H1 (cell line): Measurements from ENCODE around the gene DOCK11.

ENCODE experiments used
- CTCF ChIP-seq, 3 experiments: IDR thresholded peaks; 1 replicate in 2 of 3; 2 replicates in 1 of 3; pipeline versions ENCODE4 v1.5.1 to v1.6.1; 2011; ENCODE audit warnings: low read length in 3 of 3, mild to moderate bottlenecking in 3 of 3, inconsistent platforms in 2 of 3, low read depth in 1 of 3, moderate library complexity in 1 of 3; ENCODE audit not compliant: insufficient read depth in 1 of 3; ENCODE audit errors: control extremely low read depth in 1 of 3
- GABPA ChIP-seq: IDR thresholded peaks from 2 replicates; pipeline ENCODE4 v1.6.1; 2011; ENCODE audit warnings: mild to moderate bottlenecking, low read length, moderate library complexity, borderline replicate concordance; ENCODE audit not compliant: insufficient read depth
- MAX ChIP-seq: IDR thresholded peaks from 2 replicates; pipeline ENCODE4 v1.6.1; 2012; ENCODE audit warnings: inconsistent platforms
- POLR2A ChIP-seq, 2 experiments: IDR thresholded peaks; 1 replicate in 1 of 2; 2 replicates in 1 of 2; pipeline ENCODE4 v1.6.1; 2011; ENCODE audit warnings: low read depth in 2 of 2, low read length in 2 of 2, mild to moderate bottlenecking in 2 of 2; ENCODE audit errors: control extremely low read depth in 1 of 2
- SP1 ChIP-seq: IDR thresholded peaks from 2 replicates; pipeline ENCODE4 v1.6.1; 2011; ENCODE audit warnings: low read depth, low read length
- SRF ChIP-seq: IDR thresholded peaks from 2 replicates; pipeline ENCODE4 v1.6.1; 2011; ENCODE audit warnings: mild to moderate bottlenecking, low read depth, low read length, moderate library complexity
- ZNF274 ChIP-seq: IDR thresholded peaks from 2 replicates; pipeline ENCODE4 v1.7.0; 2012; ENCODE audit warnings: low read length, borderline replicate concordance; ENCODE audit errors: extremely low read depth

GRCh38 chrX:118694638-118695037, 199.0 kb downstream of the DOCK11 start:
- no peak for TF ChIP-seq CTCF (IDR thresholded peaks at IDR 0.05; ENCODE audit: control extremely low read depth in 1 of 3, insufficient read depth in 1 of 3, low read depth in 1 of 3, low read length in 3 of 3)
- no peak for TF ChIP-seq GABPA
- no peak for TF ChIP-seq MAX
- TF ChIP-seq SRF = no peak
- TF ChIP-seq POLR2A (IDR thresholded peaks at IDR 0.05; ENCODE audit: control extremely low read depth in 1 of 2, low read depth in 2 of 2, low read length in 2 of 2) = no peak
- no peak for TF ChIP-seq ZNF274
- no peak for TF ChIP-seq SP1
